Measurements from ENCODE around the gene KLRC1.
"Not testable (repeated sequence)": the region's sequence is repeated elsewhere in the genome, so short reads cannot be mapped to it uniquely, and the experiment has no call there.

The KLRC1 gene

DNA sequence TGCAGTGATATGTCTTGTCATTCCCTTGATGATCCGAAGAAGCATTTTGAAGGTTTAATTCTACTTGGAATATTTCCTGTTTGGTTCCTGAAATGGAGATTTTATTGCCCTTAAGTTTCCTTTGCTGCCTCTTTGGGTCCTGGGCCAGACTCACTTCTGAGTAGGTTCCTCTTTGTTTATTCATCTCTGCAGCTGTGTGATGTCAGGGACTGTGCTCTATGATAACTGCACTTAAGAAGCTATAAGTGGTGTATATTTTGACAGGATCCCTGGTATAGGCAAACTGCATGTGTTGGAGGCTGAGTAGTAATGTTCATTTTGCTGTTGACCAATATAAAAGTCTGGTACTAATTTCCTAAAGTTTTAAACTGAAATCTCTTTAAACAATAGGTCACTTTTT lies 43.8 kb downstream of the KLRC1 start, which contains the start of gene KLRC4:
KLRC4 (minus strand) TSS at position 366 of the 400 bp plus-strand sequence; CDS start at position 184, 182 bp downstream.
- DNase-seq = no peak

DNA sequence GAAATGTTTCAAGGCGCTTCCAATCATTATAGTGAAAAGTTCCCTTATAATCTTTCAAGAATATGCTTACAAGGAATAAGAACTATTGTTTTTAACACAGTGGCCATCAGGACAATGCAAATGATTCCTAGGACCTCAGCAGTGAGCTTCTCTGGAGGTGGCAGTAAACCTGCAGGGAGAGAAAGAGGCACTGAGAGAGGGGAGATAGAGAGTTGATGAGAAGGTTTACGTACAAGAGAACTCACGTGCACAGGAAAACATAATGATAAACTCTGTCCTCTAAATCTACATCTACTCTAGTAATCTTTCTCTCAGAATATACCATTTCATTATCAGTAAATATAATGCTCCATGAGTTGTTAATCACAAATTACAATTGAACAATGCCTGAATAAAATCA lies 44.3 kb downstream of the KLRC1 start:
- no peak for DNase-seq

- DNase-seq = no peak
Measured at GRCh38 chr12:10406725-10407124, 46.5 kb downstream of the KLRC1 start.

DNA sequence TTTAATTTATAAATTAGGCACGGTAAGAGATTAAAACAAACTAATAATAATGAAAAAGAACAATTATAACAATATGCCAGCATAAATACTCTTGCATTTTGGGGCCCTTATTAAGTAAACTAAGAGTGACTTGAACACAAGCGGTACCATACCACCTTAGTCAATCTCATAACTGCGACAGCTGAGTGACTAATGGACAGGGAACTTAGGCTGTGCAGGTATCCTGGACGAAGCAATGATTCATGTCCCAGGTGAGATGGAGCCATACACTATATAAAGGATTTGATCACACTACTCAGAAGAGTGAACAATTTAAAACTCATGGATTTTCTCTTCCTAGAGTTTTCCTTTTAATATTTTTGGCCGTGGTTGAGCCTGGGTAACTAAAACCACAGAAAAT lies 47.9 kb downstream of the KLRC1 start:
- no peak for DNase-seq

DNA sequence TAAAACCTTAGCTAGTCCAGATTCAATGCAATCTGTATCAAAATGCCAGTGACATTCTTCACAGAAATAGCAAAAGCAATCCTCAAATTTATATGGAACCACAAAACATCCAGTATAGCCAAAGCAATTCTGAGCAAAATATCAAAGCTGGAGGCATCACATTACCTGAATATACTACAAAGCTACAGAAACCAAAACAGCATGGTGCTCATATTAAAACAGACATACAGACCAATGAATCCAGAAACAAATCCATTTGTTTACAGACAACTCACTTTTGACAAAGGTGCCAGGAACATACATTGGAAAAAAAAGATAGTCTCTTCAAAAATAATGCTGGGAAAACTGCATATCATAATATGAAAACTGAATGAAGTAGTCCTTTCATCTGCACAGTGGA lies 48.4 kb downstream of the KLRC1 start:
- DNase-seq = no peak

GRCh38 chr12:10400829-10401228 lies 52.3 kb downstream of the KLRC1 start:
- no peak for DNase-seq

GRCh38 chr12:10398168-10398567 lies 55.0 kb downstream of the KLRC1 start:
- DNase-seq = no peak

GRCh38 chr12:10397296-10397695 lies 55.9 kb downstream of the KLRC1 start:
- peak; percentile 36 for DNase-seq

DNA sequence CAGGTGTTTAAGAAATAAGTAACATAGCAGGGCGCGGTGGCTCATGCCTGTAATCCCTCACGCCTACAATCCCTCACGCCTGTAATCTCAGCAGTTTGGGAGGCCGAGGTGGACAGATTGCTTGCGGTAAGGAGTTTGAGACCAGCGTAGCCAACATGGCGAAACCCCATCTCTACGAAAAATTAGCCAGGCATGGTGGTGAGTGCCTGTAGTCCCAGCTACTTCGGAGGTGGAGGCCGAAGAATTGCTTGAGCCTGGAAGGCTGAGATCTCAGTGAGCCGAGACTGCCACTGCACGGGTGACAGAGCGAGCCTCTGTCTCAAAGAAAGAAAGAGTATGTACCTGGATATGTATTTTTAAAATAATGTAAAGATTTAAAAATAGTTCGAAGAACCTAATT lies 57.0 kb downstream of the KLRC1 start:
- DNase-seq = not testable (repeated sequence)

Measured in NK-92 treated with Interleukin-12 subunit alpha and Interleukin-12 subunit beta, amount 100 ng/mL, for 24 hours (cell line).